H1 (cell line): ENCODE data around the gene MGMT. TPM values are rescaled to one million over a fixed set of nuclear protein-coding genes. Genes with fewer than 3 reads are reported as not detected.

Experiments
- CTCF ChIA-PET: fragments of 300-600 bp; sonication (Branson Sonifier 250); formaldehyde crosslinking; loops from one replicate; lab custom pipeline; 2021; ENCODE audit not compliant: partially characterized antibody; lab: Charles Lee
- POLR2A ChIA-PET: fragments of 300-600 bp; sonication (Branson Sonifier 250); formaldehyde crosslinking; loops from one replicate; lab custom pipeline; 2021; ENCODE audit warnings: inconsistent platforms; ENCODE audit not compliant: partially characterized antibody; lab: Charles Lee
- DNase-seq, 2 experiments: peaks; one replicate each; pipeline versions ENCODE4 v3.0.0 to v3.0.0-alpha.2; 2010 to 2022; ENCODE audit warnings: low spot score in 2 of 2, low read depth in 1 of 2, mixed read lengths in 1 of 2
- FAIRE-seq: peaks from 2 replicates; lab custom pipeline; 2011; peaks lifted over from hg19 to GRCh38; lab: Jason Lieb, UNC
- H2AFZ ChIP-seq: 2 replicates; pipeline ENCODE4 v1.8.1; 2012; ENCODE audit warnings: low read length, inconsistent platforms
- H2AK5ac ChIP-seq: 2 replicates; pipeline ENCODE4 v1.6.1; 2013; ENCODE audit warnings: low read depth, low read length
- H2BK120ac ChIP-seq: replicated peaks from 2 replicates; pipeline ENCODE3; 2013; ENCODE audit warnings: low read depth, low read length, inconsistent platforms
- H2BK12ac ChIP-seq: 2 replicates; pipeline ENCODE4 v1.6.1; 2013; ENCODE audit warnings: low read depth, low read length
- H2BK15ac ChIP-seq: 2 replicates; pipeline ENCODE4 v1.6.1; 2013; ENCODE audit warnings: low read length
- H2BK20ac ChIP-seq: 2 replicates; pipeline ENCODE4 v1.6.1; 2013; ENCODE audit warnings: low read length
- H2BK5ac ChIP-seq: 2 replicates; pipeline ENCODE4 v1.6.1; 2013; ENCODE audit warnings: low read depth, low read length
- H3K14ac ChIP-seq: 2 replicates; pipeline ENCODE4 v1.6.1; 2013; ENCODE audit warnings: inconsistent platforms; ENCODE audit not compliant: insufficient read length
- H3K18ac ChIP-seq: 2 replicates; pipeline ENCODE4 v1.6.1; 2013; ENCODE audit warnings: low read length; ENCODE audit errors: extremely low read depth
- H3K23ac ChIP-seq: 2 replicates; pipeline ENCODE4 v1.6.1; 2013; ENCODE audit warnings: inconsistent platforms; ENCODE audit not compliant: insufficient read length
- H3K23me2 ChIP-seq: 2 replicates; pipeline ENCODE4 v1.6.1; 2013; ENCODE audit warnings: low read depth, low read length
- H3K27ac ChIP-seq: 2 replicates; pipeline ENCODE4 v1.6.1; 2011; ENCODE audit warnings: low read depth, low read length, inconsistent platforms
- H3K27me3 ChIP-seq, 4 experiments: replicated peaks in 1 of 4; 1 replicate in 1 of 4; 2 replicates in 3 of 4; pipeline versions ENCODE4 v1.6.1 to v1.8.1; 2011 to 2013; ENCODE audit warnings: low read length in 3 of 4, mild to moderate bottlenecking in 3 of 4, inconsistent platforms in 2 of 4, mixed read lengths in 2 of 4, moderate library complexity in 1 of 4; ENCODE audit not compliant: control insufficient read depth in 3 of 4, insufficient read depth in 3 of 4; ENCODE audit errors: extremely low read depth in 1 of 4
- H3K36me3 ChIP-seq, 4 experiments: 2 replicates each; pipeline versions ENCODE4 v1.6.1 to v1.8.1; 2011 to 2013; ENCODE audit warnings: mild to moderate bottlenecking in 4 of 4, low read length in 3 of 4, moderate library complexity in 2 of 4, control low read depth in 1 of 4, inconsistent platforms in 1 of 4; ENCODE audit not compliant: insufficient read depth in 4 of 4, control insufficient read depth in 2 of 4
- H3K4ac ChIP-seq: replicated peaks from 2 replicates; pipeline ENCODE3; 2013; ENCODE audit warnings: low read length, low read depth, mixed read lengths, inconsistent platforms; ENCODE audit not compliant: insufficient read length
- H3K4me1 ChIP-seq, 4 experiments: replicated peaks in 1 of 4; 1 replicate in 1 of 4; 2 replicates in 3 of 4; pipeline versions ENCODE4 v1.6.1 to v1.8.1; 2011 to 2013; ENCODE audit warnings: low read length in 3 of 4, inconsistent platforms in 2 of 4, mixed read lengths in 1 of 4; ENCODE audit not compliant: insufficient read depth in 4 of 4, control insufficient read depth in 3 of 4
- H3K4me2 ChIP-seq, 2 experiments: 2 replicates each; pipeline versions ENCODE4 v1.6.1 to v1.8.1; 2011 to 2013; ENCODE audit warnings: low read depth in 2 of 2, low read length in 2 of 2, control low read depth in 1 of 2, inconsistent platforms in 1 of 2, mild to moderate bottlenecking in 1 of 2; ENCODE audit not compliant: insufficient read depth in 1 of 2
- H3K4me3 ChIP-seq, 4 experiments: fragments of 200-600, 300-600 bp in 1 of 4; sonication (generic), shearing (Covaris generic), sonication (Bioruptor Twin) in 1 of 4; 2 replicates each; pipeline versions ENCODE4 v1.5.1 to v1.8.1; 2011 to 2016; ENCODE audit warnings: low read length in 4 of 4, low read depth in 3 of 4, control low read depth in 2 of 4, inconsistent platforms in 2 of 4, mild to moderate bottlenecking in 2 of 4, mixed read lengths in 1 of 4, moderate library complexity in 1 of 4; ENCODE audit not compliant: insufficient read depth in 2 of 4; ENCODE audit errors: extremely low read depth in 1 of 4
- H3K56ac ChIP-seq: replicated peaks from 2 replicates; pipeline ENCODE3; 2013; ENCODE audit warnings: low read depth, mild to moderate bottlenecking, mixed read lengths, low read length, inconsistent platforms; ENCODE audit not compliant: insufficient read length
- H3K79me1 ChIP-seq: 2 replicates; pipeline ENCODE4 v1.6.1; 2013; ENCODE audit warnings: low read depth, low read length, control low read depth
- H3K79me2 ChIP-seq, 2 experiments: 2 replicates each; pipeline versions ENCODE4 v1.6.1 to v1.8.1; 2012 to 2013; ENCODE audit warnings: low read length in 2 of 2, mild to moderate bottlenecking in 2 of 2, inconsistent platforms in 1 of 2; ENCODE audit not compliant: insufficient read depth in 2 of 2, control insufficient read depth in 1 of 2
- H3K9ac ChIP-seq, 4 experiments: replicated peaks in 1 of 4; 1 replicate in 1 of 4; 2 replicates in 3 of 4; pipeline versions ENCODE4 v1.6.1 to v1.8.1; 2011 to 2013; ENCODE audit warnings: low read depth in 3 of 4, low read length in 3 of 4, control low read depth in 2 of 4, mild to moderate bottlenecking in 2 of 4, moderate library complexity in 2 of 4, inconsistent platforms in 1 of 4; ENCODE audit errors: extremely low read depth in 1 of 4
- H3K9me3 ChIP-seq, 2 experiments: 2 replicates each; pipeline versions ENCODE4 v1.6.1 to v1.8.1; 2012 to 2013; ENCODE audit warnings: mild to moderate bottlenecking in 2 of 2, moderate library complexity in 2 of 2, control low read depth in 1 of 2, inconsistent platforms in 1 of 2, low read depth in 1 of 2, low read length in 1 of 2, mixed read lengths in 1 of 2; ENCODE audit not compliant: insufficient read depth in 2 of 2
- H4K20me1 ChIP-seq, 2 experiments: replicated peaks in 1 of 2; 2 replicates each; pipeline versions ENCODE3 to v1.8.1; 2011 to 2013; ENCODE audit warnings: inconsistent platforms in 2 of 2, low read length in 2 of 2, mild to moderate bottlenecking in 1 of 2; ENCODE audit not compliant: insufficient read depth in 2 of 2, control insufficient read depth in 1 of 2
- H4K5ac ChIP-seq: 2 replicates; pipeline ENCODE4 v1.6.1; 2013; ENCODE audit warnings: low read length, low read depth, mixed read lengths, inconsistent platforms; ENCODE audit not compliant: insufficient read length
- H4K8ac ChIP-seq: 2 replicates; pipeline ENCODE4 v1.8.0; 2013; ENCODE audit warnings: mild to moderate bottlenecking, moderate library complexity, low read length, inconsistent platforms; ENCODE audit not compliant: insufficient read depth; ENCODE audit errors: extremely low read depth
- H4K91ac ChIP-seq: replicated peaks from 2 replicates; pipeline ENCODE3; 2013; ENCODE audit warnings: low read length, mixed read lengths, inconsistent platforms; ENCODE audit not compliant: insufficient read length
- BCL11A ChIP-seq, 2 experiments: IDR thresholded peaks; one replicate each; pipeline ENCODE4 v1.6.1; 2011; ENCODE audit warnings: low read depth in 2 of 2, low read length in 2 of 2, mild to moderate bottlenecking in 2 of 2
- CEBPB ChIP-seq: IDR thresholded peaks from 2 replicates; pipeline ENCODE4 v1.6.1; 2012; ENCODE audit warnings: low read depth, low read length
- KDM4A ChIP-seq: IDR thresholded peaks from one replicate; pipeline ENCODE4 v1.7.1; 2012; ENCODE audit warnings: low read depth, mild to moderate bottlenecking, moderate library complexity, low read length, inconsistent platforms; ENCODE audit not compliant: severe bottlenecking
- PHF8 ChIP-seq: fragments of 200-600 bp; sonication (generic); conservative IDR thresholded peaks from 2 replicates; pipeline ENCODE4 v1.7.1; 2012; ENCODE audit warnings: low read depth, mild to moderate bottlenecking, inconsistent platforms, low read length, moderate library complexity
- RBBP5 ChIP-seq: IDR thresholded peaks from 2 replicates; pipeline ENCODE4 v1.7.1; 2012; ENCODE audit warnings: low read depth, mild to moderate bottlenecking, inconsistent platforms, low read length, moderate library complexity, borderline replicate concordance
- RFX5 ChIP-seq: IDR thresholded peaks from 2 replicates; pipeline ENCODE4 v1.6.1; 2011; ENCODE audit warnings: low read depth, low read length, improper control_type of control experiment, borderline replicate concordance
- RNF2 ChIP-seq: fragments of 200-900, 300-1000 bp; sonication (generic); IDR thresholded peaks from 2 replicates; pipeline ENCODE4 v1.7.1; 2016; ENCODE audit warnings: borderline replicate concordance, low read depth, mild to moderate bottlenecking, antibody characterized with exemption, low read length; ENCODE audit not compliant: poor library complexity, severe bottlenecking; ENCODE audit errors: missing control alignments
- SAP30 ChIP-seq: fragments of 300-600 bp; sonication (generic); IDR thresholded peaks from 2 replicates; pipeline ENCODE4 v1.7.1; 2012; ENCODE audit warnings: low read length, moderate library complexity, mild to moderate bottlenecking, inconsistent platforms; ENCODE audit not compliant: insufficient read depth, insufficient replicate concordance
- SP1 ChIP-seq: IDR thresholded peaks from 2 replicates; pipeline ENCODE4 v1.6.1; 2011; ENCODE audit warnings: low read depth, low read length
- SUZ12 ChIP-seq: fragments of 200-600 bp; sonication (generic); IDR thresholded peaks from 2 replicates; pipeline ENCODE4 v1.6.1; 2012; ENCODE audit warnings: mild to moderate bottlenecking, inconsistent platforms, low read length, moderate library complexity, mixed read lengths
- WGBS, 2 experiments: shearing (Covaris generic) in 1 of 2; methylation state at CpG; one replicate each; pipeline versions ENCODE4 v1.1.6 to v1.1.7; 2013 to 2015; ENCODE audit warnings: low lambda C conversion rate in 2 of 2, mixed read lengths in 2 of 2, inconsistent platforms in 1 of 2, low coverage in 1 of 2, missing lambda C conversion rate in 1 of 2; ENCODE audit not compliant: insufficient replicate concordance in 2 of 2, insufficient coverage in 1 of 2, insufficient read length in 1 of 2; ENCODE audit errors: extremely low coverage in 1 of 2, missing lambda C conversion rate in 1 of 2; 5-methylcytosine and 5-hydroxymethylcytosine counted together
- polyA plus RNA-seq, 7 experiments: library from polyadenylated mRNA; depleted of rRNA in 3 of 7; stranded (reverse) in 5 of 7; unstranded in 2 of 7; fragments of >200 nt in 5 of 7; fragments of 200-250 nt in 2 of 7; gene quantifications; 1 replicate in 5 of 7; 2 replicates in 1 of 7; 4 replicates in 1 of 7; pipeline versions ENCODE4 v1.2.1 to v1.2.3, GENCODE V29; 2011 to 2013; ENCODE audit warnings: missing spikeins in 2 of 7, mixed read lengths in 2 of 7
- total RNA-seq: library from RNA; stranded (reverse); fragmentation: NEBNext Ultra II Directional; extraction: Animal tissue kit (Norgen Biotek cat#: 25700); gene quantifications from 2 replicates; pipeline ENCODE4 v1.2.1, GENCODE V29; 2021

The MGMT gene
- total and polyA plus RNA-seq, 2 of the 8 experiments (the other 6 are each of a cell fraction or from before 2014, with no cell fraction given), result 9.9 to 10.7 TPM

- Histone ChIP-seq H2BK5ac (no peak overlapping the region), H2AK5ac (no peak overlapping the region), H3K4me3 (no peak overlapping the region), H3K23ac (no peak overlapping the region), H2BK20ac (no peak overlapping the region), H3K9ac (no peak overlapping the region), H3K27ac (no peak overlapping the region), H3K14ac (no peak overlapping the region), H2BK15ac (no peak overlapping the region), H3K4me1 (peaks cover 0 to 5% (median 1%) of the 10 kb centered on the region in 4 experiments; a peak in 1 of 7 replicates), H3K79me1 (no peaks in the 10 kb centered on the region), H3K9me3 (no peaks in the 10 kb centered on the region), H2BK12ac (no peak overlapping the region), H4K20me1 (no peaks in the 10 kb centered on the region), H3K4ac (no peak overlapping the region), H3K56ac (no peak overlapping the region), H3K4me2 (no peak overlapping the region), H4K8ac (no peak overlapping the region), H3K27me3 (no peaks in the 10 kb centered on the region), H4K91ac (no peak overlapping the region), H3K18ac (no peak overlapping the region), H3K79me2 (no peaks in the 10 kb centered on the region), H3K23me2 (no peaks in the 10 kb centered on the region), H2BK120ac (no peak overlapping the region), H2AFZ (no peak overlapping the region), H3K36me3 (no peaks in the 10 kb centered on the region), H4K5ac (no peak overlapping the region)
- ChIA-PET POLR2A (no interaction called here), CTCF (interaction anchor here (0.6 kb wide), 1 partner anchor 21 kb away, joined by 3 read pairs; no protein-coding TSS in a partner anchor)
- 90% methylated on average over 11 of the region's 11 CpGs; no CpG with 5 or more reads in 1 of the 2 experiments for WGBS, 2 experiments
- FAIRE-seq (no peak), DNase-seq (no peak)
- TF ChIP-seq RNF2 (no peak), RFX5 (no peak), RBBP5 (no peak), PHF8 (no peak), BCL11A (IDR thresholded peaks at IDR 0.05; ENCODE audit: low read depth in 2 of 2, low read length in 2 of 2) (no peak), CEBPB (no peak), SAP30 (no peak), KDM4A (no peak), SUZ12 (no peak), SP1 (no peak)
Observed at GRCh38 chr10:129605266-129605985, 138.4 kb downstream of the MGMT start.
